ENCODE results near the gene GRK1. TPM values are rescaled to one million over a fixed set of nuclear protein-coding genes. Genes with fewer than 3 reads are reported as not detected.

GRK1 gene
- total and polyA plus RNA-seq, 2 of the 4 experiments (the other 2 are of a cell fraction), result not detected

GRCh38 chr13:113635709-113636108 is 31.3 kb upstream of the GRK1 start:
- Histone ChIP-seq H2BK20ac (ENCODE audit: low read depth, low read length) (no peak overlapping the region), H3K79me1 (ENCODE audit: low read depth in 1 of 2, low read length in 2 of 2) (peaks cover 20 to 53% of the 10 kb centered on the region in 2 experiments), H4K8ac (ENCODE audit: low read depth in 2 of 2, low read length in 2 of 2) (no peak overlapping the region), H3K4ac (ENCODE audit: low read depth, low read length) (no peak overlapping the region), H3K4me1 (ENCODE audit: control insufficient read depth, insufficient read depth, low read length) (no peaks in the 10 kb centered on the region), H2BK5ac (ENCODE audit: low read depth, low read length, poor library complexity, severe bottlenecking) (no peak overlapping the region), H2AFZ (replicated peaks; ENCODE audit: low read length, poor library complexity) (no peak overlapping the region), H3K27ac (ENCODE audit: insufficient read depth, low read length) (no peak overlapping the region), H4K5ac (ENCODE audit: low read depth, low read length) (no peak overlapping the region), H3K23ac (ENCODE audit: low read depth, low read length) (no peak overlapping the region), H2AK9ac (replicated peaks; ENCODE audit: low read depth, low read length, poor library complexity) (no peak overlapping the region), H3K9me1 (ENCODE audit: insufficient read depth, low read length) (peaks cover 13% of the 10 kb centered on the region; the same call in 1 of the 2 replicates), H3K14ac (replicated peaks; ENCODE audit: low read depth, low read length) (no peak overlapping the region), H3K18ac (ENCODE audit: low read depth, low read length) (no peak overlapping the region), H3K27me3 (ENCODE audit: control insufficient read depth, insufficient read depth, low read length) (no peaks in the 10 kb centered on the region), H3K9ac (ENCODE audit: low read depth, low read length) (no peak overlapping the region), H3K4me2 (ENCODE audit: low read depth, low read length) (no peak overlapping the region), H3K36me3 (ENCODE audit: control insufficient read depth, insufficient read depth, low read length) (peaks cover 73% of the 10 kb centered on the region), H3K9me3 (ENCODE audit: control insufficient read depth, insufficient read depth, low read length) (no peaks in the 10 kb centered on the region), H4K91ac (ENCODE audit: insufficient read depth, low read depth, low read length) (no peak overlapping the region), H3K56ac (ENCODE audit: extremely low read depth, insufficient read depth, low read length) (no peak overlapping the region), H2BK120ac (ENCODE audit: low read depth, low read length) (no peak overlapping the region), H2BK15ac (ENCODE audit: low read depth, low read length) (no peak overlapping the region), H2AK5ac (ENCODE audit: low read depth, low read length) (no peak overlapping the region), H4K20me1 (ENCODE audit: insufficient read depth, low read length) (no peaks in the 10 kb centered on the region; the same call in 1 of the 2 replicates), H3K4me3 (ENCODE audit: insufficient read depth, low read depth, low read length) (no peak overlapping the region)
- dilution Hi-C loops (cut with HindIII; ENCODE audit: low sequenced_read_pairs, unreplicated experiment), result no loop called here
- in situ Hi-C loops (cut with MboI; ENCODE audit: low sequenced_read_pairs), result no loop called here
- WGBS, 2 experiments (ENCODE audit: extremely low coverage in 2 of 2, insufficient read length in 1 of 2), result 98% methylated on average over 17 of the region's 25 CpGs; no CpG with 5 or more reads in 1 of the 2 experiments
- TF ChIP-seq POLR2A (IDR thresholded peaks at IDR 0.05; ENCODE audit: low read depth, low read length) (no peak), USF2 (IDR thresholded peaks at IDR 0.05; ENCODE audit: low read depth, low read length) (no peak)
- TF ChIP-seq, protein P1, sequence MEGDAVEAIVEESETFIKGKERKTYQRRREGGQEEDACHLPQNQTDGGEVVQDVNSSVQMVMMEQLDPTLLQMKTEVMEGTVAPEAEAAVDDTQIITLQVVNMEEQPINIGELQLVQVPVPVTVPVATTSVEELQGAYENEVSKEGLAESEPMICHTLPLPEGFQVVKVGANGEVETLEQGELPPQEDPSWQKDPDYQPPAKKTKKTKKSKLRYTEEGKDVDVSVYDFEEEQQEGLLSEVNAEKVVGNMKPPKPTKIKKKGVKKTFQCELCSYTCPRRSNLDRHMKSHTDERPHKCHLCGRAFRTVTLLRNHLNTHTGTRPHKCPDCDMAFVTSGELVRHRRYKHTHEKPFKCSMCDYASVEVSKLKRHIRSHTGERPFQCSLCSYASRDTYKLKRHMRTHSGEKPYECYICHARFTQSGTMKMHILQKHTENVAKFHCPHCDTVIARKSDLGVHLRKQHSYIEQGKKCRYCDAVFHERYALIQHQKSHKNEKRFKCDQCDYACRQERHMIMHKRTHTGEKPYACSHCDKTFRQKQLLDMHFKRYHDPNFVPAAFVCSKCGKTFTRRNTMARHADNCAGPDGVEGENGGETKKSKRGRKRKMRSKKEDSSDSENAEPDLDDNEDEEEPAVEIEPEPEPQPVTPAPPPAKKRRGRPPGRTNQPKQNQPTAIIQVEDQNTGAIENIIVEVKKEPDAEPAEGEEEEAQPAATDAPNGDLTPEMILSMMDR (conservative IDR thresholded peaks at IDR 0.05; ENCODE audit: low read depth, low read length), result no peak
- intact Hi-C loops (cut with micrococcal nuclease), result no loop called here
- BruUV-seq (replicated peaks), result no TSS peak
- POLR2A ChIA-PET (ENCODE audit: unreplicated experiment), result no interaction called here
- no peak for DNase-seq
- ATAC-seq (ENCODE audit: low read depth), result no peak
- CTCF ChIA-PET, result no interaction called here

Measured in IMR-90 (cell line).